HepG2 (cell line): ENCODE results near the gene ZNF558. TPM values are rescaled to one million over a fixed set of nuclear protein-coding genes. Genes with fewer than 3 reads are reported as not detected.
A peak's percentile ranks its signal among the peaks of the same experiment; 100 is the strongest.

ENCODE experiments used
- ATAC-seq: fragments of 200-7000 bp; cut with Tn5 transposase; 3 replicates; pipeline ENCODE4 v1.9.1; 2020; ENCODE audit warnings: mild to moderate bottlenecking, moderate library complexity
- BruUV-seq: library from RNA; stranded (reverse); fragments of 400-500 nt; replicated peaks from 2 replicates; lab custom pipeline; 2021; lab: Mats Ljungman, UMichigan
- CTCF ChIA-PET: fragments of 300-600 bp; formaldehyde crosslinking; extraction: SDS; loops from one replicate; lab custom pipeline; 2021; ENCODE audit warnings: low total read pairs, inconsistent platforms, low intra/inter-chr PET ratio; lab: Yijun Ruan, JAX
- POLR2A ChIA-PET: fragments of 350-600 bp; sonication (Branson Sonifier 250); formaldehyde crosslinking; loops from one replicate; lab custom pipeline; 2020; ENCODE audit warnings: antibody characterized with exemption, inconsistent platforms; lab: Yijun Ruan, JAX
- DNase-seq: peaks from one replicate; pipeline ENCODE4 v3.0.0-alpha.2; 2015; ENCODE audit warnings: low spot score
- FAIRE-seq: peaks from 3 replicates; lab custom pipeline; 2011; peaks lifted over from hg19 to GRCh38; lab: Jason Lieb, UNC
- H2AFZ ChIP-seq: one replicate; pipeline ENCODE4 v1.6.1; 2011; ENCODE audit warnings: low read length, inconsistent platforms
- H3K27ac ChIP-seq: fragments of 300-600 bp; 3 replicates; pipeline ENCODE4 v1.8.0; 2011; ENCODE audit warnings: mixed run types, mild to moderate bottlenecking, mixed read lengths, low read length, inconsistent platforms; ENCODE audit not compliant: insufficient read depth; ENCODE audit errors: extremely low read length
- H3K27me3 ChIP-seq, 2 experiments: fragments of 200-600 bp in 1 of 2; 2 replicates in 1 of 2; 3 replicates in 1 of 2; pipeline versions ENCODE4 v1.6.0 to v1.8.0; 2011; ENCODE audit warnings: low read length in 2 of 2, mild to moderate bottlenecking in 2 of 2, moderate library complexity in 2 of 2, inconsistent platforms in 1 of 2; ENCODE audit not compliant: insufficient read depth in 2 of 2, control insufficient read depth in 1 of 2
- H3K36me3 ChIP-seq, 2 experiments: fragments of 200-600 bp in 1 of 2; replicated peaks in 1 of 2; 2 replicates in 1 of 2; 3 replicates in 1 of 2; pipeline versions ENCODE4 v1.5.1 to v1.8.0; 2011; ENCODE audit warnings: low read length in 2 of 2, inconsistent platforms in 1 of 2; ENCODE audit not compliant: insufficient read depth in 2 of 2, control insufficient read depth in 1 of 2
- H3K4me1 ChIP-seq: 2 replicates; pipeline ENCODE4 v1.5.1; 2012; ENCODE audit warnings: low read length, inconsistent platforms; ENCODE audit not compliant: insufficient read depth
- H3K4me2 ChIP-seq: 2 replicates; pipeline ENCODE4 v1.6.0; 2011; ENCODE audit warnings: low read depth, low read length, inconsistent platforms
- H3K4me3 ChIP-seq, 3 experiments: fragments of 200-600 bp in 1 of 3; sonication (generic), shearing (Covaris generic) in 1 of 3; replicated peaks in 1 of 3; 2 replicates each; pipeline ENCODE4 v1.5.1; 2011 to 2016; ENCODE audit warnings: low read length in 3 of 3, inconsistent platforms in 2 of 3, low read depth in 2 of 3, mild to moderate bottlenecking in 2 of 3, control low read depth in 1 of 3, mixed read lengths in 1 of 3; ENCODE audit not compliant: insufficient read depth in 1 of 3
- H3K79me2 ChIP-seq: one replicate; pipeline ENCODE4 v1.6.1; 2011; ENCODE audit warnings: low read length, inconsistent platforms; ENCODE audit not compliant: insufficient read depth
- H3K9ac ChIP-seq: 2 replicates; pipeline ENCODE4 v1.6.0; 2011; ENCODE audit warnings: mild to moderate bottlenecking, low read depth, low read length, inconsistent platforms; ENCODE audit not compliant: insufficient read depth
- H3K9me3 ChIP-seq: 2 replicates; pipeline ENCODE4 v1.5.1; 2012; ENCODE audit warnings: mild to moderate bottlenecking, low read length
- H4K20me1 ChIP-seq: 2 replicates; pipeline ENCODE4 v1.6.0; 2011; ENCODE audit warnings: inconsistent platforms, mild to moderate bottlenecking, low read length, moderate library complexity; ENCODE audit not compliant: insufficient read depth
- GABPA ChIP-seq, 2 experiments: IDR thresholded peaks; 2 replicates each; pipeline ENCODE4 v1.6.1; 2011 to 2016; ENCODE audit warnings: low read depth in 2 of 2, low read length in 1 of 2, missing biosample characterization in 1 of 2, missing genetic modification characterization in 1 of 2
- HMG20A ChIP-seq: IDR thresholded peaks from 2 replicates; pipeline ENCODE4 v1.6.1; 2016; ENCODE audit warnings: borderline replicate concordance
- MED13 ChIP-seq: sonication (generic); formaldehyde crosslinking; IDR thresholded peaks from 2 replicates; pipeline ENCODE4 v1.5.0; 2020; ENCODE audit warnings: missing genetic modification reagents
- PPARG ChIP-seq: conservative IDR thresholded peaks from 2 replicates; pipeline ENCODE4 v1.6.1; 2016; ENCODE audit warnings: missing biosample characterization, missing genetic modification reagents
- PREB ChIP-seq: sonication (generic); formaldehyde crosslinking; IDR thresholded peaks from 2 replicates; pipeline ENCODE4 v1.4.0; 2020; ENCODE audit warnings: missing genetic modification reagents
- REXO4 ChIP-seq: sonication (generic); formaldehyde crosslinking; IDR thresholded peaks from 2 replicates; pipeline ENCODE4 v1.8.0; 2022; ENCODE audit warnings: missing genetic modification reagents, mild to moderate bottlenecking, borderline replicate concordance
- ZFP62 ChIP-seq: sonication (generic); formaldehyde crosslinking; IDR thresholded peaks from 2 replicates; pipeline ENCODE4 v1.4.0; 2020; ENCODE audit warnings: missing genetic modification reagents
- WGBS: methylation state at CpG from one replicate; pipeline ENCODE4 v1.1.6; 2017; ENCODE audit warnings: low lambda C conversion rate; 5-methylcytosine and 5-hydroxymethylcytosine counted together
- in situ Hi-C: cut with HindIII; loops from 2 replicates; pipeline ENCODE4 v1.10.0; 2017; ENCODE audit warnings: low pct_unique_long_range_greater_than_20kb; ENCODE audit not compliant: extremely low pct_ligation_motif_present
- intact Hi-C: fragments of 100-400 bp; cut with micrococcal nuclease; formaldehyde crosslinking; loops from one replicate; pipeline ENCODE4 v1.10.0; 2022; ENCODE audit not compliant: unreplicated experiment
- polyA plus RNA-seq, 8 experiments: library from polyadenylated mRNA; depleted of rRNA in 3 of 8; stranded (reverse) in 7 of 8; unstranded in 1 of 8; fragments of >200 nt; fragmentation: Illumina TruSeq in 4 of 8; extraction: Trizol in 4 of 8; gene quantifications; 2 replicates each; pipeline versions ENCODE4 v1.2.1 to v1.2.3, GENCODE V29; 2011 to 2016; ENCODE audit warnings: low read depth in 4 of 8, missing spikeins in 1 of 8, mixed read lengths in 1 of 8; ENCODE audit not compliant: insufficient read depth in 1 of 8
- total RNA-seq, 5 experiments: library from RNA; depleted of rRNA; stranded (reverse); fragments of >200 nt; fragmentation: Illumina TruSeq; extraction: Trizol; gene quantifications; 2 replicates each; pipeline ENCODE4 v1.2.3, GENCODE V29; 2016; ENCODE audit warnings: low read depth in 1 of 5

The ZNF558 gene
- total and polyA plus RNA-seq, 2 of the 13 experiments (the other 11 are each of a cell fraction or from before 2014, with no cell fraction given), result 9.5 to 10.8 TPM

DNA sequence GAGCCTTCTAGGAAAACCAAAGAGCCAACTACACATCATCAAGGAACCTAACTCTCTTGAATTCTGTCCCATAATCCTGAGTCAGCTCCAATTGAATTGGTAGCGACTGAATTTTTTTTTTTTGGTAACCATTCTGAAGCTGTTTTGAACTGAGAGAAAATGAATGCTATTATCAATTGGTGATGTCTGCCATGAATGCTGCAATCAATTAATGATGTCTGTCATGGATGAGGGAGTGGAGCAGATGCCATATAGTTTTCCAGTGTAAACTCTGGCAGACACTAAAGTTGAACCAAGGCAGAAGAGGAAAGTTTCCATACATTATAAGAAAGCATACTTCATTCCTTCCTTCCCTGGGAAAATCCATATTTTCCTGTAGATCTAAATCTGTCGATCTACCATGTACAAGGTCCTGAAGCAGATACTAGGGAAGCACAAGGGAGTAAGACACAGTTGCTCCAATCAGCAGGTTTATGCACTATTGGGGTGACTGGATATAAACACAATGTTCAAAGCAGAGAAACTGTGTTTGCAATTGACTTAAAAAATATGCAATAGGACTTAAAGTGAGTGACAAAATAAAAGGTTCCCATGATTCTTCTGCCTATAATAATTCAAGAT, 48.9 kb upstream of the ZNF558 start:
- ChIA-PET POLR2A (no interaction called here), CTCF (no interaction called here)
- FAIRE-seq, result no peak
- in situ Hi-C loops, result no loop called here
- H3K27me3 ChIP-seq, result no peaks in the 10 kb centered on the region
- H4K20me1 ChIP-seq, result no peaks in the 10 kb centered on the region
- H3K4me3 ChIP-seq, result no peak overlapping the region
- H3K27ac ChIP-seq, result no peak overlapping the region
- no peaks in the 10 kb centered on the region for H3K79me2 ChIP-seq
- BruUV-seq, result no TSS peak
- H3K9ac ChIP-seq, result no peak overlapping the region
- no peak for DNase-seq
- no peaks in the 10 kb centered on the region for H3K36me3 ChIP-seq
- intact Hi-C loops, result no loop called here
- ATAC-seq, result no peak
- no peak overlapping the region for H3K4me2 ChIP-seq
- no peak for TF ChIP-seq HMG20A (CRISPR knock-in tag)
- no peak for TF ChIP-seq PPARG (CRISPR knock-in tag)
- no peak for TF ChIP-seq MED13 (CRISPR knock-in tag)
- TF ChIP-seq PREB (CRISPR knock-in tag), result no peak
- no peak overlapping the region for H2AFZ ChIP-seq
- H3K9me3 ChIP-seq, result peaks cover 96% of the 10 kb centered on the region
- whole genome bisulfite sequencing, result 24% methylated on average over 2 of the region's 2 CpGs
- no peaks in the 10 kb centered on the region for H3K4me1 ChIP-seq

DNA sequence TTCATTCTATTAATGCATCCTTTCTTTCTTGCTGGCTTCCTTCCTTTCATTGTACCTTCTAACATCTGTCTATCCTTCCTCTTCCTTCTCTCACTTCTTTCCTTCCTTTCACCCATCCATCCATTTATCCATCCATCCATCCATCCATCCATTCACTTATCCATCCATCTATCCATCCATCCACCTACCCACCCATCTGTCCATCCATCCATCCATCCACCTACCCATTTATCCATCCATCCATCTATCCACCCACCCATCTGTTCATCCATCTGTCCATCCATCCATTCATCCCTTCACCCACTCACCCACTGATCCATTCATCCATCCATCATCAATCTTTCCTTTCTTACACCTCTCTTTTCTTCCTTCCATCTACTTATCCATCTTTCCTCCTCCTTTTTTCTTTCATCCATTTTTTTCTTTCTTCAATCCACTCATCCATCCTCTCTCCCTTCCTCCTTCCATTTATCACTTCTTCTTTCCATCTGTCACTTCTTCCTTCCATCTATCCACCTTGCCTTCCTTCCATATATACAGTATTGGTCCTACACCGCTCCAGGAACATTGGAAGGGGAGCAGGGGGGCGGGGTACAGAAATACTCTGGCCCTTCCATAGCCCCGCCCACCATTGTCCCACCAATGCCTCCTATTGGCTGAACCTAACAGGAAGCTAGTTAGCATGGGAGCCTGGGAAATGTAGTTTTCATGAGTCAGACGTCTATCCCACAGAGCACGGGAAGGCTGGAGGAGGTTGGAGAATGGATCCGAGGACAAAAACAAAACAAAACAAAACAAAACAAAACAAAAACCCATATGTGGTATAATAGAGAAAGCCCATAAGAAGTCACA, 46.0 kb upstream of the ZNF558 start:
- ChIA-PET POLR2A (no interaction called here), CTCF (no interaction called here)
- Histone ChIP-seq H3K4me2 (no peak overlapping the region), H3K27ac (no peak overlapping the region), H3K4me3 (no peak overlapping the region), H3K9me3 (peaks cover 82% of the 10 kb centered on the region), H4K20me1 (no peaks in the 10 kb centered on the region), H3K27me3 (no peaks in the 10 kb centered on the region), H3K79me2 (no peaks in the 10 kb centered on the region), H2AFZ (no peak overlapping the region), H3K36me3 (no peaks in the 10 kb centered on the region), H3K9ac (no peak overlapping the region), H3K4me1 (no peaks in the 10 kb centered on the region)
- FAIRE-seq (no peak), DNase-seq (no peak), ATAC-seq (no peak)
- 13% methylated on average over 6 of the region's 6 CpGs for WGBS
- in situ Hi-C loops, result no loop called here
- no TSS peak for BruUV-seq
- TF ChIP-seq GABPA (IDR thresholded peaks at IDR 0.05; ENCODE audit: low read depth, low read length), result no peak
- 0 out of 2 replicates have a peak, but pooled peaks have one; percentile 30 for TF ChIP-seq GABPA (CRISPR knock-in tag; IDR thresholded peaks at IDR 0.05; ENCODE audit: low read depth)
- no peak for TF ChIP-seq ZFP62 (CRISPR knock-in tag)
- TF ChIP-seq REXO4 (CRISPR knock-in tag), result no peak
- intact Hi-C loops, result no loop called here
